Esophagus (tissue), 2 donors: ENCODE results near the gene ZNF487. TPM values are rescaled to one million over a fixed set of nuclear protein-coding genes. Genes with fewer than 3 reads are reported as not detected.

Experiments used
- H3K27ac ChIP-seq, 2 donors: one replicate each; pipeline ENCODE4 v1.5.1; 2013; ENCODE audit warnings: low read depth in 2 of 2, mild to moderate bottlenecking in 2 of 2, inconsistent platforms in 1 of 2, low read length in 1 of 2, moderate library complexity in 1 of 2
- H3K27me3 ChIP-seq, 2 donors: one replicate each; pipeline ENCODE4 v1.6.1; 2013; ENCODE audit warnings: low read length in 2 of 2, control low read depth in 1 of 2, mild to moderate bottlenecking in 1 of 2; ENCODE audit not compliant: insufficient read depth in 2 of 2, control insufficient read depth in 1 of 2
- H3K36me3 ChIP-seq, 2 donors: one replicate each; pipeline ENCODE4 v1.6.1; 2013; ENCODE audit warnings: low read length in 1 of 2; ENCODE audit not compliant: control insufficient read depth in 2 of 2, insufficient read depth in 2 of 2
- H3K4me1 ChIP-seq, 2 donors: one replicate each; pipeline ENCODE4 v1.6.1; 2013; ENCODE audit warnings: low read length in 1 of 2; ENCODE audit not compliant: control insufficient read depth in 2 of 2, insufficient read depth in 2 of 2
- H3K4me3 ChIP-seq, 2 donors: one replicate each; pipeline ENCODE4 v1.5.1; 2013; ENCODE audit warnings: low read length in 2 of 2, mild to moderate bottlenecking in 2 of 2, low read depth in 1 of 2, moderate library complexity in 1 of 2
- H3K9me3 ChIP-seq, 2 donors: one replicate each; pipeline ENCODE4 v1.6.1; 2013; ENCODE audit warnings: mild to moderate bottlenecking in 2 of 2, low read depth in 1 of 2, low read length in 1 of 2, moderate library complexity in 1 of 2; ENCODE audit not compliant: control insufficient read depth in 2 of 2, insufficient read depth in 1 of 2
- WGBS, 2 donors: extraction: QIAGEN DNeasy Blood & Tissue Kit; methylation state at CpG; one replicate each; pipeline ENCODE4 v1.1.7; 2013; 5-methylcytosine and 5-hydroxymethylcytosine counted together
- polyA plus RNA-seq, 2 donors: library from polyadenylated mRNA; stranded (reverse); fragments of 200-250 nt; gene quantifications; one replicate each; pipeline ENCODE4 v1.2.3, GENCODE V29; 2013
- donor health status: healthy with polysubstance abuse.
- donor health status: Bipolar disorder and iron deficiency.

Gene ZNF487
- polyA plus RNA-seq, 2 donors, result 2.7 to 3.7 TPM

DNA sequence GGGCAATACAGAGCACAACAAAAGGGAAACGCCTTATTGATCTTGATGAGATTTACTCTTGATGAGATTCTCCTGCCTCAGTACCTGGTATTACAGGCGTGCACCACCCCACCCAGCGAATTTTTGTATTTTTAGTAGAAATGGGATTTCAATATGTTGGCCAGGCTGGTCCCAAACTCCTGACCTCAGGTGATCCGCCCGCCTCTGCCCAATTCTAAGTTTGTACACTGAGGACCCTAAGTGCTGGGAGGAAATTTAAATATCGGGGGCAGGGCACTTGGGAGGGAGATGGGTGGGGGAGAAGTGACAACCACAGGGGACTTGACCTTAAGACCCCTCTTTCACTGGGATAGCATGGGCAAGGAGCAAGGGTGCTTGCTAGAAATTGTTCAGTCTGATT is 42.0 kb upstream of the ZNF487 start:
- Histone ChIP-seq H3K4me3 (no peak overlapping the region), H3K27me3 (no peaks in the 10 kb centered on the region), H3K9me3 (no peaks in the 10 kb centered on the region), H3K27ac (no peak overlapping the region), H3K36me3 (peaks cover 13 to 27% of the 10 kb centered on the region in 2 donors), H3K4me1 (peaks cover 0 to 12% of the 10 kb centered on the region in 2 donors)
- 75 to 77% methylated on average over 6 of the region's 6 CpGs for WGBS, 2 donors

DNA sequence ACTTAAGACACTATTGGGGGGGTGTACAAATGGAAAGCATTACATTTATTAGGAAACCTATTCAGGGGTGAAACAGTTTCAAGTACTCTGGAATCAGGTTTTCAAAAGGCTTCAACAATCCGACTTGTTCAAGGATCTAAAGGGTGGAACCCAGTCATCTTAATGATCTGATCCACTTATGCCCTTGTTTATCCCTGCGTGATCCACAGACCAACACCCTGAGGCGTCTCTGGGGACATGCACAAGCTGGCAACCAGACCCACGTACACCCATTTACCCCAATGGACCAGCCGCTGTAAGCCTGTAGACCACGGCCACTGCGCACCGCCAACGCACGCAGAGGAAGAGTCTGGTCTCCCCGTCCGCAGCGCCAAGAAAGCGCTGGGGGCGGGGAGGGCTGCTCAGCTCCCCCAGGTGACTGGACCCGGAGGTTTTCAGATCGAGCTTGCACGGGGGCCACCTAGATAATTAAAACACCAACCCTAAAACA is 41.3 kb upstream of the ZNF487 start:
- H3K36me3 ChIP-seq, result peaks cover 9 to 20% of the 10 kb centered on the region in 2 donors
- peak overlapping the region; percentile 98 to 100 for H3K27ac ChIP-seq
- H3K9me3 ChIP-seq, result no peaks in the 10 kb centered on the region
- H3K4me3 ChIP-seq, result peak overlapping the region; percentile 75 to 81
- WGBS, 2 donors, result 9 to 11% methylated on average over 18 of the region's 18 CpGs
- no peaks in the 10 kb centered on the region for H3K27me3 ChIP-seq
- peaks cover 0 to 12% of the 10 kb centered on the region in 2 donors for H3K4me1 ChIP-seq

- Histone ChIP-seq H3K36me3 (peaks cover 8 to 16% of the 10 kb centered on the region in 2 donors), H3K9me3 (no peaks in the 10 kb centered on the region), H3K4me3 (peak overlapping the region; percentile 75 to 81), H3K27ac (peak overlapping the region; percentile 98 to 100), H3K4me1 (peaks cover 0 to 12% of the 10 kb centered on the region in 2 donors), H3K27me3 (no peaks in the 10 kb centered on the region)
- 2 to 3% methylated on average over 58 to 71 of the region's 71 CpGs for WGBS, 2 donors
These were observed 40.6 kb upstream of the ZNF487 start for GRCh38 chr10:43396061-43396927.

DNA sequence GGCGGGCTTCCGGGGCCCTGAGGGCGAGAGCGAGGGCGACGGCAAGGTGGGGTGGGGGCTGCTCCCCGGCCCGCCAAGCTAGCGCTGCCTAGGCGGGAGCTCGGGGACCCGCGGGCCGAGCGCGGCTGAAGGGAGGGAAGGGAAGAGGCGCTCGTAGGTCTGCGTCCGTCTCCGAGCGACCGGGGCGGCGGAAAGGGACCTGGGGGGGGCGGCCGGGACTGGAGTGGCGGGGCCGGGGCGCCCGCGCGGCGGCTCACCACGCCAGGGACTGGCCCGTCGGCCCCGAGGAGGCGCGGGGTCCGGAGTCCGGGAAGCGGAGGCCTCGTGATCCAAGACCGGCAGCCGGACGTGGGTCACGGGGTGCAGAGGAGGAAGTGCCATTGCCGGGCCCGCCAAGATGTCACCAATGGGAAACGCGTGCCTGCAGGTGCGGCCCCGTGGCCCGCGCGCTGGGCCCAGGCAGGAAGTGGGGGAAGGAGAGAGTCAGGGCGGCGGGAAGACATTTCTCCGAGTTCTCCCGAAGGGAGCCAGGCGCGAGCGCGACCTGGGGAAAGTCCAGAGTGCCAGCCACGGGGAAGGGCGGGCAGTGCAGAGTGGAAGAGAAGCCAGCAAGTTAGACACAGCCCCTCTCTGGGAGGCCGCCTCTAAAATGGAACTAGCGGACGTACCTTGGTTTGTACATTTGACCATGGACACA is 39.8 kb upstream of the ZNF487 start:
- Histone ChIP-seq H3K27me3 (no peaks in the 10 kb centered on the region), H3K4me3 (peak overlapping the region; percentile 75 to 81), H3K9me3 (no peaks in the 10 kb centered on the region), H3K36me3 (peaks cover 8 to 10% of the 10 kb centered on the region in 2 donors), H3K27ac (peak overlapping the region; percentile 98 to 100), H3K4me1 (peaks cover 2 to 16% of the 10 kb centered on the region in 2 donors)
- WGBS, 2 donors, result 0% methylated on average over 54 to 70 of the region's 70 CpGs

- peaks cover under 1 to 1% of the 10 kb centered on the region in 2 donors for H3K36me3 ChIP-seq
- H3K27ac ChIP-seq, result no peak overlapping the region
- no peaks in the 10 kb centered on the region for H3K27me3 ChIP-seq
- H3K9me3 ChIP-seq, result no peaks in the 10 kb centered on the region
- WGBS, 2 donors, result 44 to 49% methylated on average over 2 of the region's 2 CpGs
- no peak overlapping the region for H3K4me3 ChIP-seq
- H3K4me1 ChIP-seq, result peaks cover 2 to 18% of the 10 kb centered on the region in 2 donors
These were observed 38.0 kb upstream of the ZNF487 start for GRCh38 chr10:43398939-43399319.

GRCh38 chr10:43399320-43400310 is 37.3 kb upstream of the ZNF487 start:
- H3K4me1 ChIP-seq, result peaks cover 2 to 20% of the 10 kb centered on the region in 2 donors
- no peak overlapping the region for H3K27ac ChIP-seq
- H3K9me3 ChIP-seq, result no peaks in the 10 kb centered on the region
- H3K36me3 ChIP-seq, result no peaks in the 10 kb centered on the region
- no peak overlapping the region for H3K4me3 ChIP-seq
- H3K27me3 ChIP-seq, result no peaks in the 10 kb centered on the region
- 75 to 85% methylated on average over 5 of the region's 5 CpGs for WGBS, 2 donors

- H3K4me1 ChIP-seq, result peaks cover 2 to 17% of the 10 kb centered on the region in 2 donors
- 67 to 85% methylated on average over 2 of the region's 2 CpGs for WGBS, 2 donors
- no peak overlapping the region for H3K4me3 ChIP-seq
- no peak overlapping the region for H3K27ac ChIP-seq
- no peaks in the 10 kb centered on the region for H3K36me3 ChIP-seq
- no peaks in the 10 kb centered on the region for H3K9me3 ChIP-seq
- no peaks in the 10 kb centered on the region for H3K27me3 ChIP-seq
These were observed 35.3 kb upstream of the ZNF487 start for GRCh38 chr10:43401627-43402026.

GRCh38 chr10:43402176-43402575 is 34.7 kb upstream of the ZNF487 start:
- H3K27me3 ChIP-seq, result no peaks in the 10 kb centered on the region
- H3K36me3 ChIP-seq, result no peaks in the 10 kb centered on the region
- no peak overlapping the region for H3K27ac ChIP-seq
- 45% methylated on average over 4 of the region's 4 CpGs for WGBS, 2 donors
- no peak overlapping the region for H3K4me3 ChIP-seq
- peaks cover 2 to 17% of the 10 kb centered on the region in 2 donors for H3K4me1 ChIP-seq
- no peaks in the 10 kb centered on the region for H3K9me3 ChIP-seq
